Stimulated activated naive CD8-positive, alpha-beta T cell treated with anti-CD3 and anti-CD28 coated beads, Interleukin-15, Interleukin-2, amounts not matched to agents 100 U/mL and 50 U/mL, for 24 hours (primary cell): ENCODE measurements around the gene SMIM12.
"Not testable (repeated sequence)": the region's sequence is repeated elsewhere in the genome, so short reads cannot be mapped to it uniquely, and the experiment has no call there.

Experiments used
- ATAC-seq: fragments of 150-1000 bp; cut with Tn5 transposase; one replicate; pipeline ENCODE4 v1.10.0; 2021
- DNase-seq: peaks from one replicate; pipeline ENCODE4 v3.0.0; 2021

Gene SMIM12

DNA sequence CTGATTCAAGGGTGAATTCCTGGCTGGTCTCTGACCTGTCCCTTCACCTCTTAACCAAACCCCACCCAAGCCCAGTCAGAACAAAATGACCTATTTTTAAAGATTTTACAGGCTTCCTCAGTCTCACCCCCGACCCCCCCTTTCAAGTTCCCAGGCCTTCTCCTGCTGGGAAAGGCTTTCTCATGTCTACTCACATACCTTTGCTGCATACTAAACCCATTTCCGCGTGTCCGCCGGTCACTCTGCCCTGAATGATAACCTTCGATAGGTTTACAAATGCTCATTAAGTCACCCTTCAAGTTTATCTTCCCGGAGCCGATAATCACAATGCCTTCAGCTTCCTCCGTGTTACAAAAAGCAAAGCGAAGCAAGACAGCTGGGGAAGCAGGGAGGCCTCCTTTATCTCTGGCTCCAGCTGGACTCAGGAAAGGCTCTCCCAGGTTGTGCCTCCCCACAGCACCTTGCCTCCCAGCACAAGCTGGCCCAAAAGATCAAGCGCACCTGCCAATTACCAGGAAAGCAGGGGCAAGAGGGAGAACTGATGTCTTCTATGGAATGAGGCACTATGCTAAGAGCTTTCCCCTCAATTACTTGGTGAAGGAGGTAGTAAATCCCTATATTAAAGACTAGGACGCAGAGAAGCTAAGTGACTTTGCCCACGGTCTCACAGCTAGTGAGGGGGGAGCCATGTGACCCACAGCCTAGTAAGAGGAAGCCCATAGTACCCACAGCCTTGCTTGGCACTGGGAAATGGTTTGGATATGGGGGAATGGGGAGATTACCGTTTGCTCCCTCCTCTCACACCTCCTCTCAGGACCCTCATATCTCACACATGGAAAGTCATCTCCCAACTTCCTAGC, 15.9 kb downstream of the SMIM12 start:
- no peak for ATAC-seq
- DNase-seq, result no peak

DNA sequence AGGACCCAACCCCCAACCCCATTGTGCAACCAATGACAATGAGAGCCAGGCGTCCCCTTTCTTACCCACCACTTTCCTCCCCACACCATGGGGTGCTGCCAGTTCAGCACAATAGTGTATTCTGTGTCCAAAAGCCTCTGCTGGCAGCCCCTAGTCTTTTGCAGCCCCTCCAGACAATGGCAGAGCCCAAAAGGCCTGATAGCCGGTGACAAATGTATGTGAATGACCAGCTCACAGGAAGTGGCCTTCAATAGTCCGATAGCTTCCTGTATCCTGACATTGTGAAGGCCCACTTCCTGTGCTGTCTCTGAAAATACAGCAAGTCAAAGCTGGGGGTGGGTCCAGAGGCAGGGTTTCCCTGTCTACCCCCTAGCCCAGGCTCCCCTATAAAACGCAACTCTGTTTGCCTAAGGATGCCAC, 16.6 kb downstream of the SMIM12 start:
- DNase-seq, result no peak
- no peak for ATAC-seq

DNA sequence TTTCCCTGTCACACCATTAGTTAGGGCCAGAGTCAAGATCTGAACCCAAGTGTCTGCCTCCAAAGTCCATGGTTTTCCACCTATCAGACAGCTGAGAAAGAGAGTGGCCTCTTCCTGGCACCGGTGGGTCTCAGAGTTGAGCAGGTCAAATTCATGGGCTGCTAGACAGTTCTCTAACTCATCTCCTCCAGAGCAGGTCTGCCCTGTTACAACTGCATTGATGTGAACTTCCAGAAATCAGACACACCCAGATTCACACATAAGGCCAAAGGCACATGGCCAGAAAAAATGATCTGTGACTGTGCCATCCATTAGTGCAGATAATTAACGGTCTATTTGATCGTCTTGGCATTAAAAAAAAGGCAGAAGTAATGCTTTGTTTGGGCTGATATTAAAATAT, 17.5 kb downstream of the SMIM12 start:
- no peak for DNase-seq
- no peak for ATAC-seq

DNA sequence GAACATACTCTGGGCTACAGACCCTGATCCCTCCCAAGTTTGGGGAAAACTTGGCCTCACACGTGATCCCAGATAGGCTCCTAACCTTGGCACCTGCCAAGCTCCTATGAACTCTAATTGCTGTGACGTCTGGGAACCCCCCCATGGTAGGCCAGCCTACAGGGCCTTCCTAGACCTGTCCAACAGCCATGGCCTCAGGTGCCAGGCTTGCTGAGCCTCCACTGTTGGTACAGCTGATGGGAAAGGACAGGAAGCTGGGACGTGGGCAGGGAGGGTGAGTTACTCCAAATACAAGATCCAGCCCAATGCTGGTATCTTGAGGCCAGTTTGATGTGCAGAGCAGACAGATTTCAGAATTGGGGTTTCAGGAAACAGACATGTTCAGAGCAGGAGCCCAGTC, 19.1 kb downstream of the SMIM12 start:
- DNase-seq, result no peak
- ATAC-seq, result no peak

DNA sequence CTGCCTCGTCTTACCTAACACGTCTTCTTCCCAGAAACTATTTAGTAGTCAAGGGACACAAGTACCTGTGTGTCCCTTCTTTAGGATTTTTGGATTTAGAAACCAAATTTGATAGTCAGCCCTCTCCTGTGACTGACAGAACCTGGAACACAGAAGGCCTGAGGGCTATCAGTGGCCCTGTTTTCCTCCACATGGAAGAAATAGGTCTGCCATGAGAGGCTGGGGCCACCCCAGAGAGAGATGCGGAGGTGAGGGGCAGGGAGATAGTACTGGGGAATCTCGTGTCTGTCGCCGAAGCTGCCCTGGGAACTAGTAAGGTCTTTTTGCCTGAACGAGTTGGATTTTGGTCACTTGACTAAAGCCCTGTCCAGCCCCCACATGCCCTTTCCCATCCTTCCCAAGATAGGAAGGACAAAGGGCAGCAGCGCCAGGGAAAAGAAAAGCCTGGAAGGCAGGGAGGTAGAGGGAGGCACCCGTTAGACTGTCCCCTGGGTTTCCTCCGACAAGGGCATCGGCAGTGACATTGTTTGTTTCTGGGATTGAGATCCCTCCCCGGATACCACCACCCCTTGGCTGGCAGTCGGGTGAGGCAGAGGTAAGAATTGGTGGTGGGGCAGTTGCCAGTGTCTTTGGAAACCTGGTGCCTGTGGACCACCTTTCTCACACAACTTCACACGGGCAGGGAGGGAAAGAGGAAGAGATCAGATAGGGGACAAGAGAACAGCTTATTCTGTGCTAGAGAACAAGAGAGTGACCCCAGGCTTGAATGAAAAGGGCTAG, 19.8 kb downstream of the SMIM12 start:
- ATAC-seq (no peak), DNase-seq (no peak)

DNA sequence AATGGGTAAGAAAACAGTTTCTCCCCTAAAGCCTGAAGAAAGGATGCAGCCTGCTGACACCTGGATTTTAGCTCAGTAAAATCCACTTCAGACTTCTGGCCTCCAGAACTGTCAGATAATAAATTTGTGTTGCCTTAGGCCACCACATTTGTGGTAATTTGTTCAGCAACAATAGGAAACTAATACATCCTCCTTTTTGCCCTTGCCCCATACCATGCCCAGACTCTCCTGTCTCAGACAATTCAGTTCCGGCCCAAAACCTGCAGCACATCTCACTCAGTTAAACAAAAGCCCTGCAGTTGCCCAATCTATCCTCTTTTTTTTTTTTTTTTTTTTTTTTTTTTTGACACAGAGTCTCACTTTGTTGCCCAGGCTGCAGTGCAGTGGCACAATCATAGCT, 25.8 kb downstream of the SMIM12 start:
- no peak for DNase-seq
- no peak for ATAC-seq

DNA sequence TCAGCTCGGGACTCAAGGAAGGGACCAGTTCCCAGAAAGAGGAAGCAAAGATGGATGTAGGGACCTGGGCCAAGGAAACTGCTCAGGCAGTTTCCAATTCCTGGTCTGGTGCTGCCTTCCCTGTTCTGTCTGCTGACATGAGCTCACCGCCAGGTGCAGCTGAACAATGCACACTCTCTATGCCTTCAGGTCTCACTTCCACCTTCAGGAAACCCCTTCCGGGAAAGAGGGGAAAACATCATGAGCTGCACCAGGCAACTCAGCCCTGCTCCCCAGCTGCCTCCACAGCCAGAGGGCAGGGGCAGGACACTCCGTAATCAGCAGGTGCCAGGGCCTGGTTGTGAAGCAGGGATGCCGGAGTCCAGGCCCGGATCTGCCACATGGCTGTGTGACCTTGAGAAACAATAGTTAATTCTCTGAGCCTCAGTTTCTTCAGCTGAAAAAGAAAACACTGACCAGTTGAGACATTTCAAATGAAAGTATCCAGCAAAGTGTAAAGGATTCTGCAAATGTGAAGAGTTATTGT, 27.8 kb downstream of the SMIM12 start:
- no peak for ATAC-seq

DNA sequence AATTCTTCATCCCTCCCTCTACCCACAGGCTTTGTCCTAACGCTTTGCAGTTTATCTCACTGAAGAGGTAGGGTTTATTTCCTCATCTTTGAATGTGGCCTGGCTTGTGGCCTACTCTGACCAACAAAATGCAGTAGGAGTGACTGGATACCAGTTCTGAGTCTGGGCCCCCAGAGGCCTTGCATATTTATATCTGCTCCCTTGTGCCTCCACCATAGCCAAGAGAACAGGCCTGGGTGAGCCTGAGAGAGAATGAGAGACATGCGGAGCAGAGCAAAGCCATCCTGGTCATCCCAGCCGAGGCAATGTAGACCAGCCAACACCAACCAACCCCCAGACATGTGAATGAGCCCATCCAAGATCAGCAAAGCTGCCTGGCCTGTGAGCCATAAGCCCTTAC, 30.3 kb downstream of the SMIM12 start:
- no peak for DNase-seq

More for the DNA sequence above, 27.8 kb downstream of the SMIM12 start:
- no peak for DNase-seq

DNA sequence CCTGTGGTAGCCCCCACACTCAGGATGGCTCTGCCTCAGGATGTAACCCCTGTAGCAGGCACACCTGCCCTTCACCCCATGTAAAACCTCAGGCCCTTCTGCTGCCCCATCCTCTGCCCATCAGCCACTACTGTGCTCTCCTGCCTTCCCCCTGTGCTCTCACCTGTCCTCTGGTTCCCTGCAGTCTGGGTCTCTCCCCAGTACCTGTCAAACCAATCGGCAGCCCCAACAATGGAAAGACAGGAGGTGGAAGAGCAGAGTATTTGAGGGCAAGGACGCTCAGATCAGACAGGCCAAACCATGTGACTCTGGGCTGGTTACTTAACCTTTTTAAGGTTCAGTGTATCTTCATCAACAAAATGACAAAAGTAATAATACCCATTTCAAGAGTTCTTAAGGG, 30.9 kb downstream of the SMIM12 start:
- ATAC-seq (no peak), DNase-seq (no peak)

More for the DNA sequence above, 30.3 kb downstream of the SMIM12 start:
- no peak for ATAC-seq

DNA sequence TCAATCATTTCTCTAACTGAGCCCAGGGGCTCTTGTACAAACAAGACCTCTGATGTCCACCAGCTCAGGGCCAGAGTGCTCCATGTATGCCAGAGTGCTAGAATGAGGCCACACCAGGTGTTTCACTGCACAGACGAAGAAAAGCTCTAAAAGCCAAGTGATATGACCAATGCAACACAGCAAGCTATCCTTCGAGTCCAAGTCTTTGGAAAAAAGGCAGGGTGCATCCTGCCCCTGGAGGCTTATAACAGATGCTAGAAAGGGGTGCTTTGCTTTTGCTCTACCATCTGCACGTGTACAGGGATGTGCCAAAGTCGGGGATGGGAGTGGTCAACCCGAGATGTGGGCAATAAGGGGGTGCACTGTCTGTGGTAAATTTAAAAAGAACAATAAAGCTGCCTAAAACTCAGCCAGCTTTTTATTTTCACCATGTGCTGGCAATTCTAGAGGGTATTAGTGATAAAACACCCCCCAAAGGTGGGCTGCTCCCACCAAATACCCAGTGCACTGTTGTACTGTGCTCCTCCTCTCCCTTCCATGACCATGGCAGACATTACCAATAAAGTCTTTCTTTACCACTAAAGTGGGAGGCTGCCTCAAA, 32.1 kb downstream of the SMIM12 start:
- ATAC-seq (no peak), DNase-seq (no peak)

DNA sequence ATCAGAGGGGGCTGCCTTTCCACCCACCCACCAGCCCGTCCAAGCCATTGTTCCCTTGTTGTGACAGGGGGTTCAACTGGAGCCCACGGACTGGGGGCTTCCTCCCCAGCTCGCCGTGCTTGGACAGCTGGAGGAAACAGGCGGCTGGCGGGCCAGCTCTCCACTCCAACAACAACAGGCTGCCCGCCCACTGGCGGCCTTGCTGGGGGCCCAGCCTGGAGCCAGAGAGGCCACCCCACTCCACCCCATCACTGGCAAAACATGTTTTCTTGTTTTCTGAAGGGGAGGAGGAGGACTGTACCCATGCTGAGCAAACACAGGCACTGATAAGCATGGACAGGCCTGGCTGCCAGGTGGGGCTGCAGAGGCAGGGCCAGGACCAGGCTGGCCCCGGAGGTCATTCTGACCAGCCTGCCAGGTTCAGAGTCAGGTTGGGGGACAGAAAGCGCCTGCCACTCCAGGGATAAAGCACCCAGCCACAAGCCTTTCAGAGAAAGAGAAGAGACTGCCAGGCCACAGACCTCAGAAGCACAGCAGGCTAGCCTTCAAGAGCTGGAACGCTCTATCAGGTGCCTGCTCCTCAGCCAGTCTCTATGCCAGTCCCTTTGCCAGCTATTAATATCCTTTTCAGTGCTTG, 34.0 kb downstream of the SMIM12 start:
- ATAC-seq (no peak), DNase-seq (no peak)

DNA sequence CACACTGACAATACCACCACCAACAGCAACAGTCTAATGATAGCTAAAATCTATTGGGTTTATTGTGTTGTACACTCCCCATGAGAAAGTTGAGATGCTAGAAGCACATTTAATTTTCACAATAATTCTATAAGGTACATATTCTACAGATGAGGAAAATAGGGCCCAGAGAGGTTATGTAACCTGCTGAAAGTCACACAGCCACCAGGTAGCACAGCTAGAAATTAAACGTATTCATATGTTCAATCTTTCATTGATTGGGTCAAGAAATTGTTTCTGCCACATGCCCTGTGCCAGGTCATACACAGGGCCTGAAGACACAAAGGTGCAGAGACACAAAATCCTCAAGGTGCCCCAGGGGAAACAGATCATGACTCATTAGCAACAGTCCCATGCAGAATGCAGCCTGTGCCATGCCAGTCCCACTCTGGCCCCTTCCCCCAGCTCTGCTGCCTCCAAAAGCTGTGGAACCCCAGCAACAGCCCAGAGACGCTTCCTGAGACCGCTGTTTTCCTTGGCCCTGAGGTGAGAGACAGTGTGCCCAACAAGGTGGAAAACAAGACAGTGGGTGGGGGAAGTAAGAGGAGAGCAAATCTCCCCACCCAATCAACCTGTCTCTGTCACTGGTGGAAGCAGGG, 34.6 kb downstream of the SMIM12 start:
- DNase-seq, result no peak
- ATAC-seq, result no peak

DNA sequence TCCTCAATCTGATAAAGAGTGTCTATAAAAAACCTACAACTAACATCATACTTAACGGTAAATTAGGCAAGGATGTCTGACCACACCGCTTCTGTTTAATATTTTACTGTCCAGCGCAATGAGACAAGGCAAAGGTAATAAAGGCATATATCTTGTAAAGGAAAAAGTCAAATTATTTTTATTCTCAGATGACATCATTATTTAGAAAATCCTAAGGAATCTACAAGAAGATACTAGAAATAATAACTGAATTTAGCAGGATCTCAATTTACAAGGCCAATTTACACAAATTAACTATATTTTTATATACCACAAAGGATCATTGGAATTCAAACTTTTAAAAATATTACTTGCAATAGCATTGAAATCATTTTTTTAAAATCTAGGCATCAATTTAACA, 37.3 kb downstream of the SMIM12 start:
- ATAC-seq (no peak), DNase-seq (no peak)

DNA sequence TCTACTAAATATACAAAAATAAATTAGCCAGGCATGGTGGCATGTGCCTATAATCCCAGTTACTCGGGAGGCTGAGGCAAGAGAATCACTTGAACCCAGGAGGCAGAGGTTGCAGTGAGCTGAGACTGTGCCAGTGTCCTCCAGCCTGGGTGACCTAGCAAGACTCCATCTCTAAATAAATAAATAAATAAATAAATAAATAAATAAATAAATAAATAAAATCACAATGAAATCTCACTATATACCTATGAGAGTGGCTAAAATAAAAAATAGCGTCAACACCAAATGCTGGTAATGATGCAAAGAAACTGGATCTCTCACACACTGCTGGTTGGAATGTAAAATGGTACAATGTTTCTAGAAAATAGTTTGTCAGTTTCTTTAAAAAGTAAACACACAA, 40.7 kb downstream of the SMIM12 start:
- not testable (repeated sequence) for DNase-seq, ATAC-seq

DNA sequence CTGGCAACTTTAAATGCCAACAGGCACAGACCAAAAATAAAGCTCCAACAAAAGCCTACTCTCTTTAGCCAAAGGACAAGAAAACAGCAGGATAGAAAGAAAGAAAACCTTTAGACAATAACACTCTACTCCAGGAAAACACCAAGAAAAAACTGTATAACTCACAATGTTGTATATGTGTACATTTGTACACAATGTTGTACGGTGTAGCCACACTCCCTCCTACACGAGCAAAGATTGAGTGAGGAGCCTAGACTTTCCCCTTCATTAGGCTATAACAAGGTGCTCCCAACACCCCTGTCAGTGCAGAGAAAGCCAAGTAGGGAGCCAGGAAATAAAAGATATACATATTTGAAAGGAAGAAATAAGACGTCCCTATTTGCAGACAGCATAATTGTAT, 42.8 kb downstream of the SMIM12 start:
- ATAC-seq (no peak), DNase-seq (no peak)

DNA sequence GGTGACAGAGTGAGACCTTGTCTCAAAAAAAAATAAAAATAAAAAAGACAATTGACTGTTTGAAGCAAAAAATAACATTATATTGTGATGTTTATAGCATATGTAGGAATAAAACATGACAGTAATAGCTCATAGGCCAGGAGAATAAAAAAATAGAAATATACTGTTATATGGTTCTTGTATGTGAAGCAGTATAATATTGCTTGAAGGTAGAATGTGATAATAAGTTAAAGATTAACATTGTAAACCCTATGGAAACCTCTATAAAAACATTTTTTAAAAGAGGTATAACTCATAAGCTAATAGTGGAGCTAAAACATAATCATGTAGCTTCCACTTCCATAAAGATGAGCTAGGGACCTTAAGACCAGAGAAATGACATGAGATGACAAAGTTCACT, 43.2 kb downstream of the SMIM12 start:
- no peak for DNase-seq
- no peak for ATAC-seq

DNA sequence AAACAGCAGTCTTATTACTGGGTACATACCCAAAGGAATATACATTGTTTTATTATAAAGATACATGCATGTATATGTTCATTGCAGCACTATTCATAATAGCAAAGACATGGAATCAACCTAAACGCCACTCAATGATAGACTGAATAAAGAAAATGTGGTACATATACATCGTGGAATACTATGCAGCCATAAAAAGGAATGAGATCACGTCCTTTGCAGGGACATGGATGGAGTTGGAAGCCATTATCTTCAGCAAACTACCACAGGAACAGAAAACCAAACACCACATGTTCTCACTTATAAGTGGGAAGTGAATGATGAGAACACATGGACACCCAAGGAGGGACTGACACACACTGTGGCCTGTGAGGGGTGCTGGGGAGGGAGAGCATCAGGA, 48.8 kb downstream of the SMIM12 start:
- not testable (repeated sequence) for ATAC-seq, DNase-seq

DNA sequence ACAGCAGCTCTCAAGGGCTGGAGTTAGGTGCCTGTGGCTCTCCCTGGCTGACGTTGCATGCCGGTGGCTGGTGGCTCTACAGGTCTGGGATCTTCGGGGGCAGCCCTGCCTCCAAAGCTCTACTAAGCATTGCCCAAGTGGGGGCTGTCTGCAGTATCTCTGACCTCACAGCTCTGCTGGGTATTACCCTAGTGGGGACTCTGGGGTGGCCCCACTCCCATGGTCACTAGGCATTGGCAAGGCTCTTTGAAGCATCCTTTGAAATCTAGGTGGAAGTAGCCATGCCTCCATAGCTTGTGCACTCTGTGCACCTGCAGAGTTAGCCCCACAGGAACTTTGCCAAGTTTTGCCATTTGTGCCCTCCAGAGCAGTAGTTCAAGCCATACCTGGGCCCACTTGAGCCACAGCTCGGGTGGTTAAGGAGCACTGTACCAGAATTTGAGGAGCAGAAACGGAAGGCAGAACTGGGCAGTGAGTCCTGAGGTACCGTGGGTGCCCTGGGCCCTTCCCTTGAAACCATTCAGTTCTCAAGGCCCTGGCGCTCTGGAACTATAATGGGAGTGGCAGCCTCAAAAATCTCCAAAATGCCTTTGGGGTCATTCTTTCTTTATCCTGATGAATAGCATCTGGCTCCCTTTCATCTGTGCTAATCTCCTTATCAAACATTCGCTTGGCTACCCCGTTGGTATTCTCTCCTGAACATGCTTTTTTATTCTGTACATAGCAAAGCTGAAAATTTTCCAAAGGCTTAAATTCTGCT, 51.3 kb downstream of the SMIM12 start:
- ATAC-seq (no peak), DNase-seq (no peak)

DNA sequence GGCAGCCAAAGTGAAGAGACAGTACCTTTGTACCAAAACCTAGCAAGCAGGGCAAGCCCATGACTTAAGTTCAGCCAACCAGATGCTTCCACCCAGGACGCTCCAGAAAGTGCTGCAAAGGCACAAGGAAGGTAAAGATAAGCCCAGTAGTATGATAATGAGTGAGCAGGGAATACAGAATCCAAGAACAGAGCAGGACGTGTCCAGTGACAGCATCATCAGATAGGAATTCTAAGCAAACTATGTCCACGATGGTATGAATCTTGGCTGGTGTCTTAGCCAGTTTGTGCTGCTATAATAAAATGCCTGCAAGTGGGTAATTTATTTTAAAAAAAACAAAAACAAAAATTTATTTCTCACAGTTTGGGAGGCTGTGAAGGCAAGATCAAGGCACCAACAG, 53.2 kb downstream of the SMIM12 start:
- ATAC-seq (no peak), DNase-seq (no peak)

DNA sequence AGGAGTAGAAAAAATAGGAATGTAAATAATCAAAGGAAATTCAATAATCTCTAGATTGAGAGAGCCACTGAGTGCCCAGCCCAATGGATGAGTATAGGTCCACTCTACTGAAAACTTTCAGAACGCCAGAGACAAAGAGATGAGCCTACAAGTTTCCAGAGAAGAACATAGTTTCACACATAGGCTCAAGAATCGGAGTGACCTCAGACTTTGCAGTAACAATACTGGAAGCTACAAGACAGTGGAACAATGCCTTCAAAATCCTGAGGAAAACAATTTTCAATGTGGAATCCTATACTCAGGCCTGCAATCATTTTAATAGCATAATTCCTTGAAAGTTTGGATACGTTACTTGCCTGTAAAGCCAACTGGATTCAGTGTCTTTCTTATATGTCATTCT, 55.8 kb downstream of the SMIM12 start:
- DNase-seq (no peak), ATAC-seq (no peak)
